ENCODE measurements around the gene RIC3. TPM values are rescaled to one million over a fixed set of nuclear protein-coding genes. Genes with fewer than 3 reads are reported as not detected.

Gene RIC3
- total RNA-seq, 1 experiment from 2014 or later, result 0.38 TPM

DNA sequence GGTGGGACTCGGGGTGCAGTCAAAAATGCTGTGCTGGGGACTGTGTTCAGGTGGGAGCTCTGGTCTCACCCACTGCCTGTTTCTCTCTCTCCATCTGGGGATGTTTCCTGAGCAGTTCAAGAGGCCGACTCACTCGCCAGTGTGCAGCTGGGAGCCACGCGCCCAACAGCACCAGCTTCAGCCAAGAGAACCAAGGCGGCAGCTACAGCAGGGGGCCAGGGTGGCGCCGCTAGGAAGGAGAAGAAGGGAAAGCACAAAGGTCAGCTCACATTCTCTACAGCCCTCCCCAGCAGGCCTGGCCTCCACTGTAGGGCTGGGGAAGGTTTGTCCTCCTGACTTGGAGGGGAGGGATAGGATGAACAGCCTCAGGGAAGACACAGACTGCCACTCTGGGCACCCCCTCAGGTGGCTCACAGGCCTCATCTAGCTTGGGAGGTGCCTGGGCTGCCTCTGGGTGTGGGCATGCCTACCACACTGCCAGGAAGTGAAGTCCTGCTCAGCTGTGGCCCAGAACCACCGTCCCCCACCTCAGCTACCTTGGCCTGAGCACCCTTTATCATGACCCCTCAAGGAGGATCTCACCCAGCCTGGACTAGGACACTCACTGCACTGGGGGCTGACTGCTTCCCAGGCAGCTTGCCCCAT lies 74.8 kb downstream of the RIC3 start:
- no peak overlapping the region for H3K4me3 Mint-ChIP-seq (ENCODE audit: low read depth, unreplicated experiment)
- no peak for DNase-seq
- CTCF ChIA-PET, result no interaction called here
- H3K9me3 Mint-ChIP-seq (ENCODE audit: low read depth, unreplicated experiment), result no peaks in the 10 kb centered on the region
- intact Hi-C loops (cut with micrococcal nuclease; ENCODE audit: unreplicated experiment), result loop anchor here (5.0 to 10.0 kb wide), 2 partner anchors 202 to 419 kb away; partner anchors contain the start of gene CYB5R2
- TF ChIP-seq, protein P1, sequence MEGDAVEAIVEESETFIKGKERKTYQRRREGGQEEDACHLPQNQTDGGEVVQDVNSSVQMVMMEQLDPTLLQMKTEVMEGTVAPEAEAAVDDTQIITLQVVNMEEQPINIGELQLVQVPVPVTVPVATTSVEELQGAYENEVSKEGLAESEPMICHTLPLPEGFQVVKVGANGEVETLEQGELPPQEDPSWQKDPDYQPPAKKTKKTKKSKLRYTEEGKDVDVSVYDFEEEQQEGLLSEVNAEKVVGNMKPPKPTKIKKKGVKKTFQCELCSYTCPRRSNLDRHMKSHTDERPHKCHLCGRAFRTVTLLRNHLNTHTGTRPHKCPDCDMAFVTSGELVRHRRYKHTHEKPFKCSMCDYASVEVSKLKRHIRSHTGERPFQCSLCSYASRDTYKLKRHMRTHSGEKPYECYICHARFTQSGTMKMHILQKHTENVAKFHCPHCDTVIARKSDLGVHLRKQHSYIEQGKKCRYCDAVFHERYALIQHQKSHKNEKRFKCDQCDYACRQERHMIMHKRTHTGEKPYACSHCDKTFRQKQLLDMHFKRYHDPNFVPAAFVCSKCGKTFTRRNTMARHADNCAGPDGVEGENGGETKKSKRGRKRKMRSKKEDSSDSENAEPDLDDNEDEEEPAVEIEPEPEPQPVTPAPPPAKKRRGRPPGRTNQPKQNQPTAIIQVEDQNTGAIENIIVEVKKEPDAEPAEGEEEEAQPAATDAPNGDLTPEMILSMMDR (IDR thresholded peaks at IDR 0.05; ENCODE audit: unreplicated experiment), result no peak
- H3K36me3 Mint-ChIP-seq (ENCODE audit: insufficient read depth, unreplicated experiment), result no peaks in the 10 kb centered on the region
- no peak overlapping the region for H3K27ac Mint-ChIP-seq (ENCODE audit: unreplicated experiment)
- H3K4me1 Mint-ChIP-seq (ENCODE audit: low read depth, unreplicated experiment), result no peaks in the 10 kb centered on the region
- no TSS peak for BruUV-seq (replicated peaks)
- no peaks in the 10 kb centered on the region for H3K27me3 Mint-ChIP-seq (ENCODE audit: unreplicated experiment)

DNA sequence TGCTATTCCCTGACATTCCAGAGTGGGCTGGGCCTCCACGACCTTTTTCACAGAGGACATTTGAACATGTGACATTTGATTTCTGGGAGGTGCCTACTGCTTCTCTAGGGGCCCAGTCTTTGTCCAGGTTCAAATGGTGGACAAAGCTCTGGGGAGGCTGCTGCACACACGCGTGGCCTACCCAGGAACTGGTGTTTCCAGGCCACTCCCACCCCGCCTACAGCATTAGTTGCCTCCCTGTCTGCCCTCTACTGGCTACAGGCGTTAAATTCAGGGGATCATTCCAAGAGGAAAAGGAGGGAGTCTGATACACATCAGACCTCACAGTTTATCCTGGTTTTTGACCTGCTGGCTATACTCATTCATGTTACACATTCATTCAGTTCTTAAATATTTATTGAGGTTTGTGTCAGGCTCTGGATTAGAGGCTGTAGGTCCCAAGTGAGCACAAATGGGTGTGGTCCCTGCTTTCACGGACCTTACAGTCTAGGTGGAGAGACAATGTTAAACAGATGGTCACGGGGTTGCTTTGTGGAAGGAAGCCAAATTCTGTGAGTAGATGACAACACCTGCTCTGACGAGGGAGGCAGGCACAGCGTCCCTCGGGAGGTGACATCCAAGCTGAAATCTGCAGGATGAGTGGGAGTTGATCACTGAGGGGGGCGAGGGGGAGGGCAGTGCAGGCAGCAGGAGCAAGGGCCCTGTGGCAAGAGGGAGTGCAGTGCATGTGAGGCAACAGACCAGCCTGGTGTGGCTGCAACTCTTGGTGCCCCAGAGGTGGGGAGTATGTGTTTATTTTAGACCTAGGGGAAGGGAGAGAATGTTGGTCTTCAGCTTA lies 76.0 kb downstream of the RIC3 start:
- no peak overlapping the region for H3K4me3 Mint-ChIP-seq (ENCODE audit: low read depth, unreplicated experiment)
- no peaks in the 10 kb centered on the region for H3K9me3 Mint-ChIP-seq (ENCODE audit: low read depth, unreplicated experiment)
- H3K4me1 Mint-ChIP-seq (ENCODE audit: low read depth, unreplicated experiment), result no peaks in the 10 kb centered on the region
- H3K27me3 Mint-ChIP-seq (ENCODE audit: unreplicated experiment), result peaks cover 12% of the 10 kb centered on the region
- H3K36me3 Mint-ChIP-seq (ENCODE audit: insufficient read depth, unreplicated experiment), result no peaks in the 10 kb centered on the region
- BruUV-seq (replicated peaks), result no TSS peak
- TF ChIP-seq, protein P1 (IDR thresholded peaks at IDR 0.05; ENCODE audit: unreplicated experiment), result peak; percentile 56
- peak; percentile 72 for DNase-seq
- intact Hi-C loops (cut with micrococcal nuclease; ENCODE audit: unreplicated experiment), result loop anchor here (5.0 to 10.0 kb wide), 2 partner anchors 201 to 418 kb away; partner anchors contain the start of gene CYB5R2
- no peak overlapping the region for H3K27ac Mint-ChIP-seq (ENCODE audit: unreplicated experiment)
- CTCF ChIA-PET, result interaction anchor here (1.0 to 2.6 kb wide), 3 partner anchors 60 to 86 kb away, joined by 5 to 15 read pairs (median 6); no protein-coding TSS in a partner anchor

DNA sequence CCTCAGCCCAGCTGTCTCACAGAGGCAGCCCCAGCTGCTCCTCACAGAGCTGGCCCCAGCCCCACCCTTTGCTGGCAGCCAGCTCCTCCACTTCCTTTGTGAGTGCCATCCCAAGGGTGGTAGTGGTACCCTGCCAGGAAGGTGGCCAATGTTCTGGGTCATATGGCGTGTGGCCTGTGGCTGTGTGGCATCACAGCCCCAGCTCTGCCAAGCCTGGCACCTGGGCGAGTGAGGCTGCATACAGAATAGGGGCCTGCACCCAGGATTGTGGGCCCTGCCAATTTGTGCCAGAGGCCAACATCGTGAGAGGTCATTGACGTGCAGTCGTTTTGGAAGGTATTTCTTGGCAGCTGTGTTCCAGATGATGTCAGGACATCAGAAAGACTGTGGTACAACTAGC lies 77.1 kb downstream of the RIC3 start:
- no TSS peak for BruUV-seq (replicated peaks)
- Mint-ChIP-seq H3K27ac (ENCODE audit: unreplicated experiment) (no peak overlapping the region), H3K4me3 (ENCODE audit: low read depth, unreplicated experiment) (no peak overlapping the region), H3K27me3 (ENCODE audit: unreplicated experiment) (peaks cover 23% of the 10 kb centered on the region), H3K36me3 (ENCODE audit: insufficient read depth, unreplicated experiment) (no peaks in the 10 kb centered on the region), H3K9me3 (ENCODE audit: low read depth, unreplicated experiment) (no peaks in the 10 kb centered on the region), H3K4me1 (ENCODE audit: low read depth, unreplicated experiment) (no peaks in the 10 kb centered on the region)
- TF ChIP-seq, protein P1 (IDR thresholded peaks at IDR 0.05; ENCODE audit: unreplicated experiment), result no peak
- no peak for DNase-seq
- CTCF ChIA-PET, result interaction anchor here (0.6 to 2.6 kb wide), 3 partner anchors 59 to 222 kb away, joined by 3 to 23 read pairs (median 15); no protein-coding TSS in a partner anchor
- intact Hi-C loops (cut with micrococcal nuclease; ENCODE audit: unreplicated experiment), result loop anchor here (5.0 to 10.0 kb wide), 2 partner anchors 199 to 417 kb away; partner anchors contain the start of gene CYB5R2

DNA sequence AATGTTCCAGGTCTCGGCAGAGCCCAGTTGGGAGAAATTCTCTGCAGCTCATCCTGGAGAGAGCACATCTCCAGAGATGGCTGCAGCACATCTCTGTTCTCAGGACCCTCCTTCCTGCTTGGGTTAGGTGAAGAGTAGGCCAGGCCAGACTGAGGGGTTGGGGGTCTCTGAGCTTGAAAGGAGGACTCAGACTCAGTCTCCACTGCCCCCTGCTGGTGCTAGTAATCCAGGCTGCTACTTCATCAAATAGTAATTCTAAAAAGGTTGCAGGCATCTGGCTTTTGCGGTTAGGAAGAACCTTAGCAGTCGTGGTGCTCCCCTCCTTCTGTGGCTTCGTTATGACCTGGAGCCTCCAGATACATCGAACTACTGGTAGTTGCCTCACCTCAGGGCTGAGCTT lies 78.1 kb downstream of the RIC3 start:
- H3K36me3 Mint-ChIP-seq (ENCODE audit: insufficient read depth, unreplicated experiment), result no peaks in the 10 kb centered on the region

More for the DNA sequence above, 78.1 kb downstream of the RIC3 start:
- TF ChIP-seq, protein P1 (IDR thresholded peaks at IDR 0.05; ENCODE audit: unreplicated experiment), result peak; percentile 38
- no TSS peak for BruUV-seq (replicated peaks)
- no peak overlapping the region for H3K4me3 Mint-ChIP-seq (ENCODE audit: low read depth, unreplicated experiment)
- H3K27ac Mint-ChIP-seq (ENCODE audit: unreplicated experiment), result no peak overlapping the region
- H3K9me3 Mint-ChIP-seq (ENCODE audit: low read depth, unreplicated experiment), result no peaks in the 10 kb centered on the region
- intact Hi-C loops (cut with micrococcal nuclease; ENCODE audit: unreplicated experiment), result loop anchor here (5.0 to 10.0 kb wide), 2 partner anchors 198 to 416 kb away; partner anchors contain the start of gene CYB5R2
- H3K4me1 Mint-ChIP-seq (ENCODE audit: low read depth, unreplicated experiment), result no peaks in the 10 kb centered on the region
- H3K27me3 Mint-ChIP-seq (ENCODE audit: unreplicated experiment), result peaks cover 33% of the 10 kb centered on the region
- CTCF ChIA-PET, result interaction anchor here (1.0 to 2.6 kb wide), 3 partner anchors 58 to 84 kb away, joined by 3 to 23 read pairs (median 15); no protein-coding TSS in a partner anchor
- peak; percentile 32 for DNase-seq
